HUES6 (cell line): ENCODE results near the gene LRPPRC.

ENCODE experiments used
- H3K27ac ChIP-seq: 2 replicates; pipeline ENCODE4 v1.7.0; 2013; ENCODE audit warnings: low read depth, mild to moderate bottlenecking, low read length, inconsistent platforms
- H3K27me3 ChIP-seq: 2 replicates; pipeline ENCODE4 v1.6.1; 2013; ENCODE audit warnings: low read length; ENCODE audit not compliant: control insufficient read depth, insufficient read depth
- H3K36me3 ChIP-seq: 2 replicates; pipeline ENCODE4 v1.6.1; 2013; ENCODE audit warnings: low read length; ENCODE audit not compliant: control insufficient read depth, insufficient read depth
- H3K4me1 ChIP-seq: 2 replicates; pipeline ENCODE4 v1.6.1; 2013; ENCODE audit warnings: low read length; ENCODE audit not compliant: control insufficient read depth, insufficient read depth
- H3K4me3 ChIP-seq: 2 replicates; pipeline ENCODE4 v1.5.1; 2013; ENCODE audit warnings: low read depth, low read length
- H3K9ac ChIP-seq: one replicate; pipeline ENCODE4 v1.6.1; 2013; ENCODE audit warnings: mild to moderate bottlenecking, low read length
- H3K9me3 ChIP-seq: 2 replicates; pipeline ENCODE4 v1.6.1; 2013; ENCODE audit warnings: low read depth, low read length; ENCODE audit not compliant: control insufficient read depth, insufficient read depth

LRPPRC gene

GRCh38 chr2:43840965-43841364 lies 154.8 kb downstream of the LRPPRC start:
- Histone ChIP-seq H3K27me3 (no peaks in the 10 kb centered on the region), H3K4me3 (no peak overlapping the region), H3K9me3 (no peaks in the 10 kb centered on the region), H3K4me1 (no peaks in the 10 kb centered on the region), H3K9ac (no peak overlapping the region), H3K36me3 (no peaks in the 10 kb centered on the region), H3K27ac (no peak overlapping the region)

DNA sequence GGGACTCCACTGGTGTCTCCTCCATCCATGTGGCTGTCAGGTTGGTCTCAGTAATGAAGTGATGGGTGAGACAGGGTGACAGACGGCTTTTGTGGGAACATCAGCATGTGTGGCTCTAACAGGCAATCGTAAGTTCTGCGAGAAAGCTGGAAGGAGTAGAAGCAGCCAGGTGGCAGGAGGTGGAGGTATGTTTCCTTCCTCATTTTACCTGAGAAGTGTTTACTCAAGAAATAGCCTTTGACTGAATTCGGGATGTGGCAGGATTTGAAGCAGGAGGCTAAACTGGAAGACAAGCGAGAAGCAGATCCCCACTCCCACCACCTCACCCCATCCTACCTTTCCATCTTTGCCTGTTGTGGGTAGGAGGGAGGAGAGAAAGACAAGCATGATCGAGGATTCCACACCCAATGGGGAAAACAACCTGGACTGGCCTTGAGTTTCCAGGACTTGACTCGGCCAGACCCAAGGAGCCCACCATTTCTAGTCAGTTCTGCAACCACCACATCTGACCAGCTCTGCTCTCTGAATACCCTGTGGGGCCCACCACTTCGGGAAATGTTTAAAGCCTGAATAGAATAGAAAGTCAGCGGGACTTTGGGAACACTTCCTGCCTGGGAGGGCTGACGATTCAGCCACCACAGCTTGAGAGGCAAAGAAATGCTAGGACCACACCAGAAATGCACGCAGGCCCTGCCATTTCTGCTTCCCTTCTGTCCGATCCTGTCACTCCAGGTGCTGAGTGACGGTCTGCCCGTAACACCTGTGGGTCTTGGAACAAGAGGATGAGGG lies 155.8 kb downstream of the LRPPRC start:
- no peak overlapping the region for H3K9ac ChIP-seq
- H3K36me3 ChIP-seq: no peaks in the 10 kb centered on the region
- H3K27me3 ChIP-seq: no peaks in the 10 kb centered on the region
- H3K27ac ChIP-seq: no peak overlapping the region
- no peaks in the 10 kb centered on the region for H3K9me3 ChIP-seq
- no peaks in the 10 kb centered on the region for H3K4me1 ChIP-seq
- no peak overlapping the region for H3K4me3 ChIP-seq

- H3K9ac ChIP-seq: no peak within 1 kb of the TSS
- no peaks in the 10 kb centered on the region for H3K9me3 ChIP-seq
- no peaks in the 10 kb centered on the region for H3K27me3 ChIP-seq
- H3K4me1 ChIP-seq: no peaks in the 10 kb centered on the region
- H3K27ac ChIP-seq: no peak within 1 kb of the TSS
- no peaks in the 10 kb centered on the region for H3K36me3 ChIP-seq
- H3K4me3 ChIP-seq: no peak within 1 kb of the TSS
These were observed 157.1 kb downstream of the LRPPRC start, which contains the start of the genes ABCG5 and ABCG8 for GRCh38 chr2:43838560-43839267. Gene ABCG5 (minus strand): TSS chr2:43838839. CDS start chr2:43838679, 160 bp downstream. Gene ABCG8 (plus strand): TSS chr2:43838971. CDS start chr2:43839054, 83 bp downstream.

- Histone ChIP-seq H3K4me1 (no peaks in the 10 kb centered on the region), H3K27ac (no peak overlapping the region), H3K36me3 (no peaks in the 10 kb centered on the region), H3K4me3 (no peak overlapping the region), H3K9me3 (no peaks in the 10 kb centered on the region), H3K27me3 (no peaks in the 10 kb centered on the region), H3K9ac (no peak overlapping the region)
These were observed 157.8 kb downstream of the LRPPRC start for GRCh38 chr2:43837831-43838559.

GRCh38 chr2:43837033-43837432 lies 158.8 kb downstream of the LRPPRC start:
- Histone ChIP-seq H3K4me3 (no peak overlapping the region), H3K4me1 (peaks cover 6% of the 10 kb centered on the region), H3K9ac (no peak overlapping the region), H3K9me3 (no peaks in the 10 kb centered on the region), H3K36me3 (no peaks in the 10 kb centered on the region), H3K27me3 (peaks cover 6% of the 10 kb centered on the region), H3K27ac (no peak overlapping the region)
